Inflammatory macrophage (primary cell): ENCODE measurements around the gene ALDH9A1.
"Not testable (repeated sequence)": the region's sequence is repeated elsewhere in the genome, so short reads cannot be mapped to it uniquely, and the experiment has no call there.

ENCODE experiments used
- DNase-seq, 2 donors: peaks; one replicate each; pipeline ENCODE4 v3.0.0-alpha.2; 2020 to 2022

ALDH9A1 gene

DNA sequence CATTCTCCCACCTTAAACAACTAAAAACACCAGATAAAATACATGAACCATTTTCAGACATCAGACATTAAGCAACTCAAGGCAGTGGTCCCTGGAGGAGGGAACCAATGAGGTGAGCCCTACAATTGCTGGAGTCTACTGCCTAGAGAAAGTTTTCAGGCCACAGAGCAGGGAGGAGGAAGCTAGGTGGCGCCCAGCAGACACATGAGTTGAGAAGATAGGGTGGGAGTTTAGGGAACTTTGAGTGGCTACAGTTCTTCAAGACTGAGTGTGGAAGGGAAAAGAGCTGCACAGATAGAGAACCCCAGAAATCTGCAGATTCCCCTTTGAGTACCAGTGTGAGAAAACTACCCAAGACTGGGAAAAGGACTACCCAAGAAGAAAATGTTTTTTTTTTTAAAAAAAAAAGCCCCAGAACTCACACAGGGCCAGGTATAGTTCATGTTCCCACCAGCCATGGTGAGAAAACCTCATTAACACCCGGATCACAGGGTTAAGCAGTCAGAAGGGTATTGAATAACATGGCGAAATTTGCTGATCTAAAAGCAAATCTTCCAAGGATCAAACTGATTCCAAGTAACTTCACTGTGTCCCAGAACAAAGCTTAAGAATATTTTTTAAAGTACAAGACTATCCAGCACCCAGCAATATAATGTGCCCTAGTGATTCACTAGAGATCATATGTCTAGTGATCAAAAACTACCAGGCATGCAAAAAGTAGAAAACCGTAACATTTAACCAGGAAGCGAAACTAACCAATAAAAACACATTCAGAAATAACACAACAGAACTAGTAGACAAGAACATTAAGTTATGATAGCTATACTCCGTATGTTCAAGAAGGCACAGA, 12.0 kb downstream of the ALDH9A1 start:
- DNase-seq, result peak; percentile 32 to 62

DNA sequence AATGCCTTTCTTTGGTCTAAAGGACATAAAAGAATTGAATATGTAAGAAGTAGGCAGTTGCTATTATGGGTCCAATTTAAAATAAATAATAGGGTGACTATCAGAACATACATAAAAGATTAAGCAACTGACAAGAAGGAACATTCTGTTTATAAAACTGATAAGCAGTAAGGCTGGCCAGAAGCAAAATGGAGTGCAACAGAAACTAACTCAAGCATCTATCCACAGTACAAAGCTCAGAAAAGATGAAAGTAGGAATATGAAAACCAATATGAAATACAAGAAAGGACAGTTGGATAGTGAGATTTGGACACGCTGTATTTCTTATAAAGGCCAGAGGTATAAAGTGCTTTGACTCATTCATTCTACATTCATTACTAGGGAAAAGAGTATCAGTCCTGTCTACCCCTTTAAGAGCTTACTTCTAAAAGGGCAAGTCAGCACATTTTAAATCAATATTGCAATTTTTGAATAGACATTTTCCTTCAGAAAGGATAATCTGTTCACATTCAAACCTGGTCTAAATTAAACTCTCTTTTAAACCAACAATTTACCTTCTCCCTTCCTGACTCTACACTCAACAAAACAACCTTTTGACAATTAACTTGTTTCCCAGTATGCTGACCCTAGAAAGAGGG, 14.4 kb downstream of the ALDH9A1 start:
- DNase-seq, result no peak

DNA sequence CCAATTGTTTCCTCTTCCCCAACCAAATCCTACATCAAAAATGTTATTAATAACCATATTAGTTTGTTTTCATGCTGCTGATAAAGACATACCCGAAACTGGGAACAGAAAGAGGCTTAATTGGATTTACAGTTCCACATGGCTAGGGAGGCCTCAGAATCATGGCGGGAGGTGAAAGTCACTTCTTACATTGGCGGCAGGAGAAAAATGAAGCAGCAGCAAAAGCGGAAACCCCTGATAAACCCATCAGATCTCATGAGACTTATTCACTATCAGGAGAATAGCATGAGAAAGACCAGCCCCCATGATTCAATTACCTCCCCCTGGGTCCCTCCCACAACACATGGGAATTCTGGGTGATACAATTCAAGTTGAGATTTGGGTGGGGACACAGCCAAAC, 17.6 kb downstream of the ALDH9A1 start:
- DNase-seq, result not testable (repeated sequence)

DNA sequence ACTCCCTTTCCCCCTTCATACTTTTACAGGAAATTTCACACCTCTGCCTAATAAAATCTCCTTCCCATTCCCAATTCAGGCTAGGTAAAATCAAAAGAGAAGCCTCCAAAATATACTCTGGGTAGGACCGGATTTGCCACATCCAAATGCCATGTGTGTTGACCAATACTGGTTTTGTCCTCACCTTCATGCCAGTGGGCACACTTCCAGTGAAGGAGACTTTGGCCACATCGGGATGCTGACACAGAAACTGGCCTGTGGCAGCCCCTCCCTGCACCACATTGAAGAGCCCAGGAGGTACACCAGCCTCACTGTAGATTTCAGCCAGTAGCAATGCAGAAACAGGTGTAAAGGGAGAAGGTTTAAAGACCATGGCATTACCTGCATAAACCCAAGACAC, 18.1 kb downstream of the ALDH9A1 start:
- no peak for DNase-seq

DNA sequence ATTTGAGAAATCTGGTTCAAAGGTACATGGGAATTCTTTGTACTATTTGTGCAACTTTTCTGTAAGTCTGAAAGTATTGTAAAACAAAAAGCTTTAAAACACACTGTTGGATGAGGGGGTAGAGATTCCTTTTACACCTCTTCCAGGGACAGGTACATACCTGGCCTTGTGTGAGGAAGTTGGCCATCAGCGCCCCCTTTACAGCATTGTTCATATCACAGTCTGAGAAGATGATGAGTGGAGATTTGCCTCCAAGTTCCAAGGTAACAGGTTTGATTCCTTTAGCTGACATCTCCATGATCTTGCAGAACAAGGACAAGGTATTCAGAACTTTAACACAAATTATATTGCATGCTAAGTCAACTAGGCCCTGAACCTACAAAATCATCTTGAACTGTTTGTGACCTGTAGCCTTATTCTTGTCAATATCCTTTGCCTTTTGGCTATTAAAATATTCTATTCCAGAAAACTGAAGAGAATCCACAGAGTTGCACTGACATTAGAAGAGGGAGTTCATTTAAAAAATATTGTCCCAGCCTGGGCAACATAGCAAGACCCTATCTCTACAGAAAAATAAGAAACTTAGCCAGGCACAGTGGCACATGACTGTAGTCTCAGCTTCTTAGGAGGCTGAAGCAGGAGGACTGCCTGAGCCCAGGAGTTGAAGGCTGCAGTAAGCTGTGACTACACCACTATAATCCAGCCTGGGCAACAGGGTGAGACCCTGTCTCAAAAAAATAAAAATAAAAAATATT, 18.9 kb downstream of the ALDH9A1 start:
- no peak for DNase-seq

DNA sequence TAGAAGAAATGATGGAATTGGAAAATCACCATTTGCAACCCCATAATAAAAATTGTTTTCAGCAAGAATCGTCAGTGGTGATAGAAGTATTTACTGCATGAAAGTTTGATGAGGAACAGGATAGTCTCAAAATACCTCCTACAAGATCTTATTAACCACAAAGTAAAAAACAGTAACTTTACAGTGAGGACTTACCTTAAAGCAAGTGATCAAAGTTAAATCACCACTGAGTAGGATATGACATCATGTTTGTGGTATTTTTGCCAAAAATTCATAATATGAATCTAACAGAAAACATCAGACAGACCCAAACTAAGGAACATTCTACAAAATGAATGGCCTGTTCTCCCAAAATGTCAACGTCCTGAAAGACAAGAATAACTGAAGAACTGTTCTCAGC, 19.9 kb downstream of the ALDH9A1 start:
- DNase-seq, result no peak

DNA sequence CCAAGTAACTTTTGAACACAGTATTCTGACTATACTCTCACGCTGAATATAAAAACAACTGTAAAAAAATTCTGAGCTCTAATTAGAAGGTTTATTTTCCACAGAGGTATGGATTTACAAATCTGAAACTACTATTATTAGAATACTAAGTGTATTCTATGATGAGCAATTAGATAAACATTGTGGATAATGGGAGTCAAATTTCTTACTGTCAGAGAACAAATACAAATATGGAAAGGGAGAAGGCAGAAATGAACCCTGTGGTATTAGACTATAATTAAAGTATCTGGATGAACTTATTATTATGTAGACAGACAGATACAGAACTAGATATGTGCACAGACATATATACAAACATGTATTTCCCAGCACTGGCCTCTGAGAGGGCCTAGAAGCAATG, 22.6 kb downstream of the ALDH9A1 start:
- no peak for DNase-seq

DNA sequence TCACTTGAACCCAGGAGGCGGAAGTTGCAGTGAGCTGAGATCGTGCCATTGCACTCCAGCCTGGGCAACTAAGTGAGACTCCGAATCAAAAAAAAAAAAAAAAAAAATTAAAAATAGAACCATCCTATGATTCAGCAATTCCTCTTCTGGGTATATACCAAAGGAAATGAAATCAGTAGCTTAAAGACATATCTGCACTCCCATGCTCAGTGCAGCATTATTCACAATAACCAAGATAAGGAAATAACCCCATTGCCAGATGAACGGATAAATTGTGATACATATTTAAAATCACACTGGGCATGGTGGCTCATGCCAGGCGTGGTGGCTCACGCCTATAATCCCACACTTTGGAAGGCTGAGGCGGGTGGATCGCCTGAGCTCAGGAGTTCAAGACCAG, 23.8 kb downstream of the ALDH9A1 start:
- DNase-seq, result peak; percentile 3 to 45

DNA sequence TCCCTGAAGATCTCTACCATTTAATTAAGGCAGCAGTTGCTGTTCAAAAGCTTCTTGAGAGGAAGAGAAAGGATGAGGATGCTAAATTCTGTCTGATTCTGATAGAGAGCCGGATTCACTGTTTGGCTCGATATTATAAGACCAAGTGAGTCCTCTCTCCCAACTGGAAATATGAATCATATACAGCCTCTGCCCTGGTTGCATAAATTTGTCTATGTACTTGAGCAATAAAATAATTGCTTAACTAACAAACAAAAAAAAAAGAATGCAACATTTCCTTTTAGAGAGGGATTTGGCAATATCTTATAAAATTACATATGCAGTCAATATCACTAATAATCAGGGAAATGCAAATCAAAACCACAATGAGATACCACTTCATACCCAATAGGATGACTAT, 26.8 kb downstream of the ALDH9A1 start:
- DNase-seq, result peak; percentile 60 to 89

DNA sequence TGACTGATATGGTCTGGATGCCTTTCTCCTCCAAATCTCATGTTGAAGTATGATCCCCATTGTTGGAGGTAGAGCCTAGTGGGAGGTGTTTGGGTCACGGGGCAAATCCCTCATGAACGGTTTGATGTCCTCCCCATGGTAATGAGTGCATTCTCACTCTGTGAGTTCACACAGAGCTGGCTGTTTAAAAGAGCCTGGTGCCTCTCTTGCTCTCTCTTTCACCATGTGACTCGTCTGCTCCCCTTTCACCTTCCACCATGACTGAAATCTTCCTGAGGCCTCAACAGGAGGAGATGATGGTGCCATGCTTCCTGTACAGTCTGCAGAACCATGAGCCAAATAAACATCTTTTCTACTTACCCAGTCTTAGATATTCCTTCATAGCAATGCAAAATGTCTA, 30.2 kb downstream of the ALDH9A1 start:
- DNase-seq, result no peak

DNA sequence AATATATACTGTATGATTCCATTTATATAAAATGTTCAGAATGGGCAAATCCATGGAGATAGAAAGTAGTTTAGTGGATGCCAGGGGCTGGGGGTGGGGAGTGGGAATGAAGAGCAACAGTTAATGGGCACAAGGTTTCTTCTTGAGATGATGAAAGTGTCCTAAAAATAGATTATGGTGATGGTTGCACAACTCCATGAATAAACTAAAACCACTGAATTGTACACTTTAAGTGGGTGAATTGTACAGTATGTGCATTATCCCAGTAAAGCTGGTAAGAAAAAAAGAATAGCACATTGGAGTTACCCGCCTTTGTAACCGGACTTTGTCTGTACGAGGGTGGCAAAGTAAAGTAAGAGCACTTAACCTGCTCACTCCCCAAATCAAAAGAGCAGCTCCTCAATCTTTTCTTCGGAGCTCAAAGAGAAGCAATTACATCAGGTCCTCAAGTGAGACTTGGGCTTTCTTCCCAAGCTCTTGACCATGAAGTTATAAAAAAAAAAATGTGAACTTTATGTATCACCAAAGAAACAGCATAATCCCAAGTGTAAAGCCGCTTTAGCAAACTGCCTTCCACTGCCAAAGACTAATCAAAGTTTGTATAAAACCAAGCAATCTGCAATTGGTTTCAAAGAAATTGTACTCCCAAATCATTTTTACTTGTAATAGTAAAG, 32.1 kb downstream of the ALDH9A1 start:
- DNase-seq, result peak; percentile 27 to 60

DNA sequence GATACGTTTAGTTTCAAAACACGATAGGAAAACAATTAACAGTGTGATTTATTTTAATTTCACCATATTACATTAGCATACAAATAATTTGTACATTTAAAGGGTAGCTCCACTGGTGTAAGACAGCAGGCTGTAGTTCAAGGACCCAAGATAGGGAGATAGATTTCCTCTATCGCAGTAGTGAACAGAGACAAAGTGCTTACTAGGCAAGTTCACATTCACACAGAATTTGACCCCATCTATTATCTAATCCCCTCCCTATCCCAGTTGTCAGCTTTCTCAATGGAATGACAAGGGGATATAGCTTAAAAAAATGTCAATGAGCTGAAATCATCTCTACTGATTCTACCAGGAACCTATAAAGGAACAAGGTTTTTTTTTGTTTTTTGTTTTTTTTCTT, 36.2 kb downstream of the ALDH9A1 start:
- no peak for DNase-seq

DNA sequence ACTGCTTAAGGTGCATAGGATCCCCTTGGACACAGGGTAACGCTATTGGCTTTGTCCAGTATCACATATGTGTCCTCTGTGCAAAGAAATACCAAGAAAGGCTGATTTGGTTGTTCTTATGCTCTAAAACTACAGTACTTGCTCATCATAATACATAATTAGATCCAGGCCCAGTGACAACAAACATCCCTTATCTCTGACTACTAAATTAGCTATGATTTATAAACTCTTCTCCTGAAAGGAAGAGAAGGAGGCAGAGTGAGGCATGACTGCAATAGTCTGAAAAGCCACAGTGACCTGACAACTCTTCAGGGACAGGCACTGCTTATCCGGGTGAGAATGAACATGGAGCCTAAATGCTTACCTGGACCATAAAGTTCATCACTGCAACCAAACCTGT, 36.7 kb downstream of the ALDH9A1 start:
- DNase-seq, result no peak

DNA sequence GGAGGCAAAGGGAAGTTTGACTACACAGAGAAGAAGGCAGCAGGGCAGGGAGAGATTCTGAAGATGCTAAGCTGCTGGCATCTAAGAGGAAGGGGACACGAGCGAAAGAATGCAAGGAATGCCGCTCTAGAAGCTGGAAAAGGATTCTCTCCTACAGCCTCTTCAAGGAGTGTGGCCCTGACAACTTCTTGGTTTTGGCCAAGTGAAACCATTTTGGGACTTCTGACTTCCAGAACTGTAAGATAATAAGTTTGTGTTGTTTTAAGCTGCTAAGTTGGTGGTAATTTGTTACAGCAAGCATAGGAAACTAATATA, 38.8 kb downstream of the ALDH9A1 start:
- no peak for DNase-seq

DNA sequence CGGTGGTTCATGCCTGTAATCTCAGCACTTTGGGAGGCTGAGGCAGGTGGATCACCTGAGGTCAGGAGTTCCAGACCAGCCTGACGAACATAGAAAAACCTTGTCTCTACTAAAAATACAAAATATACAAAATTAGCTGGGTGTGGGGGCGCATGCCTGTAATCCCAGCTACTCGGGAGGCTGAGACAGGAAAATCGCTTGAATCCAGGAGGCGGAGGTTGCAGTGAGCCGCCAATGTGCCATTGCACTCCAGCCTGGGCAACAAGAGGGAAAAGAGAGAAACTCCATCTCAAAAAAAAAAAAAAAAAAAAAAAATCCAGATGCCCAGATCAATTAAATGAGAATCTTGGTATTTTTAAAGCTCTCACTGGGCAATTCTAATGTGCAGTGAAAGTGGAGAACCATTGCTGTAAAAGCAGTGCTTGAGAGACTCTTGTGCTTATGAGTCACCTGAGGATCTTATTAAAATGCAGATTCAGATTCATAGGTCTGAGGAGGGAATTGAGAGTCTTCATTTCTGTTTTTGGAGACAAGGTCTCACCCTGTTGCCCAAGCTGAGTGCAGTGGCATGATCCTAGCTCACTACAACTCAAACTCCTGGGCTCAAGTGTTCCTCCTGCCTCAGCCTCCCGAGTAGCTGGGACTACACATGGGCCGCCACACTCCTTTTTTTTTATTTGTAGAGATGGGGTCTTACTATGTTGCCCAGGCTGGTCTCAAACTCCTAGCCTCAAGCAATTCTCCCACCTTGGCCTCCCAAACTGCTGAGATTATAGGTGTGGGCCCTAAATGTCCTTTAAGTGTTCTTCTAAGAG, 39.4 kb downstream of the ALDH9A1 start:
- DNase-seq, result not testable (repeated sequence)

DNA sequence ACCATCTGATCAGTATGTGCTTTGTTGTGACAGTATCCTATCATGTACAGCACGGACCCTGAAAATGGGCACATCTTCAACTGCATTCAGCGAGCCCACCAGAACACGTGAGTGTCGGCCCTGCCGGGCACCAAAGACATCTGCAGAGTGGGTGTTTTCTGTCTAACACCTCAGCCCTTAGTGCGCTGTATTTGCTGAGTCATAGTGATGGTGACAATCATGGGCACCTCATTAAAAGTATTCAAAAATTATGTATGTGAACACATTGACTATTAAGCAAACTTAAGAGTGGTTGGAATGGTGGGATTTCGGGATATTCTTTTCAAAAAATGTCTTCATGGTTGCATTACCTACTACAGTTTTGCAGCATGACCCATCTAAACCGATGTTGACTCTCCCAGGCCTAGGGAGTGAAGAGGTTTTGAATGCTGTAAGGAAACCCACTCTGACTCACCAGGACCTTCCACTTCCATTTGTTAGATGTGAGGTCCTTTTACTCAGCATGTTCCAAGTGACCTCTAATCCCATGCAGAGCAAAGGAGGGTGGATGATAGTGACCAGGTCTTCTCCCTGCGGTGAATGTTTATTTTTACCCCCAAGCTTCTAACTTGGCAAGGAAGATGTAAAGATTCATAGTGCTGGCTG, 47.3 kb downstream of the ALDH9A1 start:
- DNase-seq, result no peak

DNA sequence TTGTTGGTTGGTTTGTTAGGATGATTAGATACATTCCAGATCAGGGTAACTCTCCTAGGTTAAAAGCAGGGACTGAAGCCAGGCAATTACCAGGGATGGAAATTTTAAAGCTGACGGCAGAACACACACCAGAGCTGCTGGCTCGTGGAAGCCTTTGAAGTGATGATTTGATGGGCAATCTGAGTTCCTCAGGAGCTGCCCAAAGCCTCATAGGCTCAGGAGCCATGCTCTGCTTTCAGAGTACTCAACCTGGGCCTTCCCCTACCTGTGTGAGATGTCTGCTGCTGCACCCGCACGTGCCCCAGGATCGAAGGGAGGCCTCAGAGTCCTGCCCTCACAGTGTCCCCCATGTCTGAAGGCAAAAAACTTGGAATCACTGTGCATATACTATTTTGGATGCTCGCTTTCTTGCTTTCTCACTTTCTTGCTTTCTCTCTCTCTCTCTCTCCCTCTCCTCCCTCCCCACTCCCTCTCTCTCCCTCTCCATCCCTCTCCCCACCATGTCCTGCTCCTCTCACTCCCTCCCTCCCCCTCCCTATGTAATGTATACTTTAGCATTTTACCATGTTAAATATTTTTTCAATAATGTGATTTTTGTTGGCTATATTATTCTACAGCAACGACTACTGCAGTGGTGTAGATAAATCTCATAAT, 49.3 kb downstream of the ALDH9A1 start:
- DNase-seq, result no peak

DNA sequence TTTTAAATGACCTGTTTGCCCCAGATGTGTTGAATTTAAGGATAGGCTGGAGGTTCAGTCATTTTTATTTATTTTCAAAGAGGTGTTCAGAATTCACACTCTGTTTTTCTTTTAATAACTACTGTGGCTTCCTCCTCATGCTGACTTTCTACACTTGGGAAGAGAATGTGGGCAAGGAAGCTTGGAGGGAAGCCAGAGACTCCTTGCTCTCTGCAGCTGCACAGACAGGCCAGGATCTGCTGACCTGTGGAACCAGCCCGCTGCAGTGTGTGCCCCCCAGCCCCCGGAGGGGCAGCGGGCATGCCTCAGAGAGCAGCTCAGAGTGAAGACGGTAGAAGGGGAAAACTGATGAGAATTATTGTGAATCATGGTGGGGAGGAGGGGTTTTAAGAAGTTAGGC, 50.4 kb downstream of the ALDH9A1 start:
- DNase-seq, result no peak

DNA sequence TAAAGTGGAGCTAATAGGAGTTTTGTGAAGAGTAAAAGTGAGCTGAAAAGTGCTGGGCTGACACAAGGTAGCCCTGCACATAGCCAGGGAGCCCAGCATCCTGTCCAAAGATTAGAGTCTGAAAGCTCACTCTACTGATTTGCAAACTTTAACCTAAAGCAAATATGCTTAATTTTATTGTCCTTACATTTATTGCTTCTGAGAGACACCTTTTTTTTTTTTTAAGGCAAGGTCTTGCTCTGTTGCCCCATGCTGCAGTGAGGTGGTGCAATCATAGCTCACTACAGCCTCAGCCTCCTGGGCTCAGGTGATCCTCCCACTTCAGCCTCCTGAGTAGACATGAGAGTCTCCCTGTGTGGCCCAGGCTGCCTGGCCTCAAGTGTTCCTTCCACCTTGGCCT, 50.8 kb downstream of the ALDH9A1 start:
- DNase-seq, result no peak

DNA sequence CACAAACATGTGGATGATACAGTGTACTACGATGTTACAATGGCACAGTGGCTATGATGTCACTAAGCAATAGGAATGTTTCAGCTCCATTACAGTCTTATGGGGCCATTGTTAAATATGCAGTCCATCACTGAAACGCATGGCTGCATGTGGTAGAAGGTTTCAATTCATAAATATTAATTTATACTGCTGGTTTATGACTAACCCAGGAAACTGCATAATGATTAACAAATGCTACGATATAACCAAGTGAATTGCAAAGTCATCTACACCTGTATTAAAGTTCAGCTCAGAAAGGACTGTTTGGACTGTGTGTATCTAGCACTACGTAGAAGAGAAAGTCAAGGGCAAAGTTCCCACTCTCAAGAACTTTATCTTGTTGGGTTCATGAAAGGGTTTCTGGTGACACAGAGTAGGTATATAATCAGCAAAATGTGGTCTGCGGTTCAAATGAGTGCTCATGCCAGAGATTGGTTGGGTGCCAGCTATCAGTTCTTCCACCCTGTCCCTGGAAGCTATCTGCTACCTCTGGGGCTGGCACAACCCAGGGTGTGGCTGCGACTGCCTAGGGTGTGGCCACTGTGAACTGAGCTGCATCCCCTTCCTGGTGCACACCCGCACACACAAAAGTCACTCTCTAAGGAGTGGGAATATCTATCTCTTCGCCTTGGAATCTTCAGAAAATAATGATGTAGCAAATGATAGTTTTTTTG, 52.6 kb downstream of the ALDH9A1 start:
- no peak for DNase-seq
